BJ (cell line): ENCODE data around the gene COPG2. TPM values are rescaled to one million over a fixed set of nuclear protein-coding genes. Genes with fewer than 3 reads are reported as not detected.

Experiments used
- CTCF ChIA-PET: fragments of 350-600 bp; formaldehyde crosslinking; extraction: SDS; loops from one replicate; lab custom pipeline; 2021; ENCODE audit warnings: antibody characterized with exemption, inconsistent platforms; lab: Yijun Ruan, JAX
- POLR2A ChIA-PET: fragments of 300-600 bp; sonication (Branson Sonifier 250); formaldehyde crosslinking; extraction: SDS; loops from one replicate; lab custom pipeline; 2021; ENCODE audit warnings: antibody characterized with exemption; lab: Charles Lee
- DNase-seq: peaks from one replicate; pipeline ENCODE4 v3.0.0-alpha.2; 2011; ENCODE audit warnings: low read depth
- H3K27me3 ChIP-seq: 2 replicates; pipeline ENCODE4 v1.6.0; 2011; ENCODE audit warnings: low read length; ENCODE audit not compliant: control insufficient read depth, insufficient read depth
- H3K36me3 ChIP-seq: 2 replicates; pipeline ENCODE4 v1.5.1; 2011; ENCODE audit warnings: low read length; ENCODE audit not compliant: control insufficient read depth, insufficient read depth
- H3K4me3 ChIP-seq: 2 replicates; pipeline ENCODE4 v1.5.1; 2011; ENCODE audit warnings: low read depth, mild to moderate bottlenecking, control low read depth, low read length
- CTCF ChIP-seq: IDR thresholded peaks from 2 replicates; pipeline ENCODE4 v1.5.1; 2011; ENCODE audit warnings: low read depth, mild to moderate bottlenecking, control low read depth, inconsistent platforms, low read length, moderate library complexity; ENCODE audit not compliant: insufficient read depth
- polyA plus RNA-seq: library from polyadenylated mRNA; depleted of rRNA; stranded (reverse); fragments of >200 nt; gene quantifications from 2 replicates; pipeline ENCODE4 v1.2.3, GENCODE V29; 2011

COPG2 gene
- polyA plus RNA-seq, 1 experiment: 22.1 TPM

GRCh38 chr7:130566898-130567280, 101.7 kb downstream of the COPG2 start:
- Histone ChIP-seq H3K36me3 (no peaks in the 10 kb centered on the region), H3K27me3 (no peaks in the 10 kb centered on the region), H3K4me3 (no peak overlapping the region)
- TF ChIP-seq CTCF: no peak
- DNase-seq: no peak
- ChIA-PET POLR2A (no interaction called here), CTCF (interaction anchor here (0.9 kb wide), 1 partner anchor 289 kb away, joined by 3 read pairs; no protein-coding TSS in a partner anchor)

- CTCF ChIA-PET: interaction anchor here (0.9 kb wide), 1 partner anchor 288 kb away, joined by 3 read pairs; no protein-coding TSS in a partner anchor
- DNase-seq: no peak
- no peak for TF ChIP-seq CTCF
- no peak overlapping the region for H3K4me3 ChIP-seq
- H3K36me3 ChIP-seq: no peaks in the 10 kb centered on the region
- no peaks in the 10 kb centered on the region for H3K27me3 ChIP-seq
- POLR2A ChIA-PET: no interaction called here
Observed at GRCh38 chr7:130566168-130566897, 102.2 kb downstream of the COPG2 start.

GRCh38 chr7:130560972-130561371, 107.6 kb downstream of the COPG2 start:
- Histone ChIP-seq H3K27me3 (no peaks in the 10 kb centered on the region), H3K36me3 (no peaks in the 10 kb centered on the region), H3K4me3 (no peak overlapping the region)
- DNase-seq: no peak
- ChIA-PET CTCF (no interaction called here), POLR2A (no interaction called here)
- peak; percentile 48 for TF ChIP-seq CTCF

GRCh38 chr7:130559184-130559583, 109.4 kb downstream of the COPG2 start:
- Histone ChIP-seq H3K27me3 (no peaks in the 10 kb centered on the region), H3K4me3 (no peak overlapping the region), H3K36me3 (no peaks in the 10 kb centered on the region)
- DNase-seq: no peak
- POLR2A ChIA-PET: no interaction called here
- no peak for TF ChIP-seq CTCF
- CTCF ChIA-PET: interaction anchor here (0.6 kb wide), 1 partner anchor 80 kb away, joined by 3 read pairs; no protein-coding TSS in a partner anchor

GRCh38 chr7:130554481-130554880, 114.1 kb downstream of the COPG2 start:
- Histone ChIP-seq H3K36me3 (no peaks in the 10 kb centered on the region), H3K4me3 (no peak overlapping the region), H3K27me3 (no peaks in the 10 kb centered on the region)
- CTCF ChIA-PET: interaction anchor here (1.3 kb wide), 1 partner anchor 10 kb away, joined by 3 read pairs; no protein-coding TSS in a partner anchor
- no peak for DNase-seq
- POLR2A ChIA-PET: no interaction called here
- TF ChIP-seq CTCF: no peak
